HEK293T (cell line): ENCODE measurements around the gene IGFBPL1.

Source experiments
- ARNT ChIP-seq: fragments of 450-650 bp; IDR thresholded peaks from 2 replicates; pipeline ENCODE4 v1.6.1; 2017; ENCODE audit warnings: mild to moderate bottlenecking
- CTBP1 ChIP-seq: fragments of 450-650 bp; IDR thresholded peaks from 2 replicates; pipeline ENCODE4 v1.6.1; 2016; ENCODE audit warnings: borderline replicate concordance
- FOXM1 ChIP-seq: fragments of 450-650 bp; IDR thresholded peaks from 2 replicates; pipeline ENCODE4 v1.6.1; 2017; ENCODE audit warnings: mild to moderate bottlenecking, borderline replicate concordance
- HDGF ChIP-seq: fragments of 450-650 bp; IDR thresholded peaks from 2 replicates; pipeline ENCODE4 v1.6.1; 2017; ENCODE audit warnings: antibody characterized with exemption, borderline replicate concordance
- SUZ12 ChIP-seq: fragments of 450-650 bp; IDR thresholded peaks from 2 replicates; pipeline ENCODE4 v1.6.1; 2016; ENCODE audit warnings: mild to moderate bottlenecking

- TF ChIP-seq CTBP1 = no peak
- TF ChIP-seq HDGF = no peak
- no peak for TF ChIP-seq FOXM1
- no peak for TF ChIP-seq ARNT
- no peak for TF ChIP-seq SUZ12
These were observed 29.6 kb upstream of the IGFBPL1 start for GRCh38 chr9:38453835-38454234.
